Neuron (in vitro differentiated cells): ENCODE measurements around the gene RAP1GDS1.

Experiments
- H2AFZ ChIP-seq: one replicate; pipeline ENCODE4 v1.6.1; 2013; ENCODE audit warnings: low read depth, mild to moderate bottlenecking, inconsistent platforms, low read length, moderate library complexity
- H3K27me3 ChIP-seq: one replicate; pipeline ENCODE4 v1.6.1; 2013; ENCODE audit warnings: low read length; ENCODE audit not compliant: insufficient read depth
- H3K36me3 ChIP-seq: one replicate; pipeline ENCODE4 v1.6.1; 2013; ENCODE audit warnings: low read length; ENCODE audit not compliant: insufficient read depth
- H3K4me1 ChIP-seq: one replicate; pipeline ENCODE4 v1.6.1; 2013; ENCODE audit warnings: low read length; ENCODE audit not compliant: insufficient read depth
- H3K4me3 ChIP-seq: 2 replicates; pipeline ENCODE4 v1.5.1; 2013; ENCODE audit warnings: mild to moderate bottlenecking, low read length, moderate library complexity
- H3K9me3 ChIP-seq: one replicate; pipeline ENCODE4 v1.6.1; 2013; ENCODE audit warnings: low read length

RAP1GDS1 gene

GRCh38 chr4:98490251-98490650, 229.1 kb downstream of the RAP1GDS1 start:
- peaks cover 8% of the 10 kb centered on the region for H3K4me1 ChIP-seq
- H3K9me3 ChIP-seq = no peaks in the 10 kb centered on the region
- no peak overlapping the region for H3K4me3 ChIP-seq
- peaks cover 2% of the 10 kb centered on the region for H3K36me3 ChIP-seq
- H2AFZ ChIP-seq = no peak overlapping the region
- H3K27me3 ChIP-seq = no peaks in the 10 kb centered on the region

- Histone ChIP-seq H2AFZ (no peak overlapping the region), H3K9me3 (no peaks in the 10 kb centered on the region), H3K4me3 (no peak overlapping the region), H3K4me1 (peaks cover 14% of the 10 kb centered on the region), H3K27me3 (no peaks in the 10 kb centered on the region), H3K36me3 (no peaks in the 10 kb centered on the region)
Observed at GRCh38 chr4:98491899-98492559, 230.8 kb downstream of the RAP1GDS1 start.

GRCh38 chr4:98493296-98493695, 232.1 kb downstream of the RAP1GDS1 start:
- no peaks in the 10 kb centered on the region for H3K9me3 ChIP-seq
- peaks cover 14% of the 10 kb centered on the region for H3K4me1 ChIP-seq
- no peak overlapping the region for H2AFZ ChIP-seq
- no peaks in the 10 kb centered on the region for H3K36me3 ChIP-seq
- H3K4me3 ChIP-seq = no peak overlapping the region
- H3K27me3 ChIP-seq = no peaks in the 10 kb centered on the region
